Measurements from ENCODE around the gene KCNQ1. TPM values are rescaled to one million over a fixed set of nuclear protein-coding genes. Genes with fewer than 3 reads are reported as not detected.

Gene KCNQ1
- total and polyA plus RNA-seq, 7 experiments from 2014 or later = 14.7 to 46.4 (median 36.9) TPM

- Histone ChIP-seq H3K27me3 (ENCODE audit: control insufficient read depth in 2 of 2, insufficient read depth in 2 of 2, low read length in 2 of 2) (no peaks in the 10 kb centered on the region), H3K9me3 (ENCODE audit: control insufficient read depth in 2 of 3, low read length in 3 of 3) (peaks cover 0 to 10% (median 0%) of the 10 kb centered on the region in 3 experiments), H3K27ac (ENCODE audit: low read depth, low read length) (no peak overlapping the region), H3K36me3 (ENCODE audit: control insufficient read depth in 2 of 3, insufficient read depth in 3 of 3, low read length in 3 of 3) (no peaks in the 10 kb centered on the region), H3K4me3 (ENCODE audit: low read length) (no peak overlapping the region), H3K4me1 (ENCODE audit: control insufficient read depth in 2 of 2, insufficient read depth in 2 of 2, low read length in 2 of 2) (no peaks in the 10 kb centered on the region)
- H3K4me3 Mint-ChIP-seq = no peak overlapping the region
- H3K4me1 Mint-ChIP-seq = no peaks in the 10 kb centered on the region
- CTCF ChIA-PET = interaction anchor here (0.6 to 1.7 kb wide), 4 partner anchors 9 to 561 kb away, joined by 3 to 7 read pairs (median 4); no protein-coding TSS in a partner anchor
- peaks cover 0 to 25% (median 1%) of the 10 kb centered on the region in 5 donors for H3K27me3 Mint-ChIP-seq
- intact Hi-C loops (cut with micrococcal nuclease) = no loop called here
- no peak overlapping the region for H3K27ac Mint-ChIP-seq
- H3K9me3 Mint-ChIP-seq = peaks cover 0 to 30% (median 11%) of the 10 kb centered on the region in 11 donors
- no peak for DNase-seq
- ATAC-seq = no peak
- peaks cover 0 to 10% (median 1%) of the 10 kb centered on the region in 5 donors for H3K36me3 Mint-ChIP-seq
- POLR2A ChIA-PET = no interaction called here
These were observed 432.7 kb downstream of the KCNQ1 start for GRCh38 chr11:2877474-2877873.

DNA sequence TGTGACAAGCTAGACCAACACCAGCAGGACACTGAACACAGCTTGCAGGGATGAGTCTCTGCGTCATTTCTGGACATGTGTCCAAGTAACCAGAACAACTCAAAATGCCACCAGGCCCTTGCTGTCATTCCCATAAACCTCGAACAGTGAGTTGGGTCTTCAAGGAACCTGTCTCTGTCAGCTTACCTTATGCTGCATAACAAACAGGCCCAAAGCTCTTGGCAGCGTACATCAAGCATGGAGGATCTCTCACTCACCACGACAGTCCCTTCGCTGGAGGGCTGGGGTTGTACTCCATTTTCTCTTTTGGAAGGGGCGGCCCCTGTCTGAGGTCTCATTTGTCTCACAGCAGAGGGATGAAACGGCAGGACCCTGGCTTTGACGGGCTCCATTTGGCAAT, 434.0 kb downstream of the KCNQ1 start:
- no peak overlapping the region for H3K4me3 ChIP-seq (ENCODE audit: low read length)
- no peaks in the 10 kb centered on the region for H3K27me3 ChIP-seq (ENCODE audit: control insufficient read depth in 2 of 2, insufficient read depth in 2 of 2, low read length in 2 of 2)
- intact Hi-C loops (cut with micrococcal nuclease) = no loop called here
- H3K27ac ChIP-seq (ENCODE audit: low read depth, low read length) = no peak overlapping the region
- ATAC-seq (no peak), DNase-seq (no peak)
- peaks cover 0 to 10% (median 1%) of the 10 kb centered on the region in 5 donors for H3K36me3 Mint-ChIP-seq
- ChIA-PET CTCF (interaction anchor here (1.7 kb wide), 2 partner anchors 9 to 346 kb away, joined by 6 to 7 read pairs; no protein-coding TSS in a partner anchor), POLR2A (no interaction called here)
- H3K27me3 Mint-ChIP-seq = peaks cover 0 to 34% (median 10%) of the 10 kb centered on the region in 5 donors
- peaks cover 0 to 30% (median 11%) of the 10 kb centered on the region in 11 donors for H3K9me3 Mint-ChIP-seq
- H3K27ac Mint-ChIP-seq = no peak overlapping the region
- H3K4me1 Mint-ChIP-seq = peaks cover 0 to 6% (median 2%) of the 10 kb centered on the region in 7 donors
- H3K36me3 ChIP-seq (ENCODE audit: control insufficient read depth in 2 of 3, insufficient read depth in 3 of 3, low read length in 3 of 3) = no peaks in the 10 kb centered on the region
- H3K4me1 ChIP-seq (ENCODE audit: control insufficient read depth in 2 of 2, insufficient read depth in 2 of 2, low read length in 2 of 2) = no peaks in the 10 kb centered on the region
- no peak overlapping the region for H3K4me3 Mint-ChIP-seq
- H3K9me3 ChIP-seq (ENCODE audit: control insufficient read depth in 2 of 3, low read length in 3 of 3) = peaks cover 0 to 10% (median 0%) of the 10 kb centered on the region in 3 experiments

DNA sequence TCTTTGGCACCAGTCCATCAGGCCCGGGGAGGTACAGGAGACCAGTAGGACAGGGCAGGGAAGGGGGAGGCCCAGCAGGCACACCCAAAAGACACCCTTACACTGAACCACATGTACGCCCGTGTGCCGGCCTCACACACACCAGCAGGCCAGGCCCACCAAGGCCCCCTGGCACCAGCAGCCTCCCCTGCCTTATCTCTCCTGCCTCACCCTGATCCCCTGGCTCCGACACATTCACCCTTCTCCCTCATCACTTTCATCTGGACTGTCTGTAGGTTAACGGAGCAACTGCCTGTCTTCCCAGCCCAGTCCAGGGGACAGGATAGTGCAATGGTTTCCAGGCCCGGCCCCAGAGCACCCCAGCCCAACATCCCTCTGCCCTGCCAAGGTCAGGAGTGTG, 435.8 kb downstream of the KCNQ1 start:
- Histone ChIP-seq H3K4me1 (ENCODE audit: control insufficient read depth in 2 of 2, insufficient read depth in 2 of 2, low read length in 2 of 2) (no peaks in the 10 kb centered on the region), H3K27me3 (ENCODE audit: control insufficient read depth in 2 of 2, insufficient read depth in 2 of 2, low read length in 2 of 2) (no peaks in the 10 kb centered on the region), H3K4me3 (ENCODE audit: low read length) (no peak overlapping the region), H3K9me3 (ENCODE audit: control insufficient read depth in 2 of 3, low read length in 3 of 3) (no peaks in the 10 kb centered on the region), H3K36me3 (ENCODE audit: control insufficient read depth in 2 of 3, insufficient read depth in 3 of 3, low read length in 3 of 3) (peaks cover 0 to 5% (median 0%) of the 10 kb centered on the region in 3 experiments), H3K27ac (ENCODE audit: low read depth, low read length) (no peak overlapping the region)
- H3K36me3 Mint-ChIP-seq = peaks cover 0 to 3% (median 0%) of the 10 kb centered on the region in 5 donors
- no peak overlapping the region for H3K4me3 Mint-ChIP-seq
- H3K9me3 Mint-ChIP-seq = peaks cover 0 to 16% (median 3%) of the 10 kb centered on the region in 11 donors
- POLR2A ChIA-PET = no interaction called here
- H3K4me1 Mint-ChIP-seq = peaks cover 0 to 6% (median 4%) of the 10 kb centered on the region in 7 donors
- intact Hi-C loops (cut with micrococcal nuclease) = loop anchor here in 1 of 2 donors (10.0 kb wide), 1 partner anchor 544 kb away; no protein-coding TSS in a partner anchor
- CTCF ChIA-PET = interaction anchor here (1.4 to 1.9 kb wide), 2 partner anchors 11 to 12 kb away, joined by 3 to 5 read pairs; no protein-coding TSS in a partner anchor
- ATAC-seq (no peak), DNase-seq (no peak)
- H3K27me3 Mint-ChIP-seq = peaks cover 0 to 36% (median 0%) of the 10 kb centered on the region in 5 donors
- no peak overlapping the region for H3K27ac Mint-ChIP-seq

GRCh38 chr11:2881076-2881980, 436.5 kb downstream of the KCNQ1 start:
- Histone ChIP-seq H3K27me3 (ENCODE audit: control insufficient read depth in 2 of 2, insufficient read depth in 2 of 2, low read length in 2 of 2) (no peaks in the 10 kb centered on the region), H3K36me3 (ENCODE audit: control insufficient read depth in 2 of 3, insufficient read depth in 3 of 3, low read length in 3 of 3) (peaks cover 0 to 5% (median 0%) of the 10 kb centered on the region in 3 experiments), H3K27ac (ENCODE audit: low read depth, low read length) (no peak overlapping the region), H3K4me1 (ENCODE audit: control insufficient read depth in 2 of 2, insufficient read depth in 2 of 2, low read length in 2 of 2) (no peaks in the 10 kb centered on the region), H3K9me3 (ENCODE audit: control insufficient read depth in 2 of 3, low read length in 3 of 3) (no peaks in the 10 kb centered on the region), H3K4me3 (ENCODE audit: low read length) (no peak overlapping the region)
- peaks cover 0 to 1% (median 0%) of the 10 kb centered on the region in 5 donors for H3K36me3 Mint-ChIP-seq
- peaks cover 0 to 6% (median 4%) of the 10 kb centered on the region in 7 donors for H3K4me1 Mint-ChIP-seq
- H3K27ac Mint-ChIP-seq = no peak overlapping the region
- ChIA-PET CTCF (interaction anchor here (1.4 to 1.9 kb wide), 2 partner anchors 10 to 11 kb away, joined by 3 to 5 read pairs; no protein-coding TSS in a partner anchor), POLR2A (interaction anchor here (0.8 kb wide), 1 partner anchor 10 kb away, joined by 3 read pairs; no protein-coding TSS in a partner anchor)
- H3K4me3 Mint-ChIP-seq = peak overlapping the region in 1 of 10 donors; percentile 38
- H3K27me3 Mint-ChIP-seq = peaks cover 0 to 36% (median 0%) of the 10 kb centered on the region in 5 donors
- DNase-seq (no peak), ATAC-seq (no peak)
- intact Hi-C loops (cut with micrococcal nuclease) = loop anchor here in 1 of 2 donors (10.0 kb wide), 1 partner anchor 543 kb away; no protein-coding TSS in a partner anchor
- peaks cover 0 to 9% (median 0%) of the 10 kb centered on the region in 11 donors for H3K9me3 Mint-ChIP-seq

GRCh38 chr11:2881981-2882375, 437.2 kb downstream of the KCNQ1 start:
- Histone ChIP-seq H3K4me3 (ENCODE audit: low read length) (no peak overlapping the region), H3K4me1 (ENCODE audit: control insufficient read depth in 2 of 2, insufficient read depth in 2 of 2, low read length in 2 of 2) (no peaks in the 10 kb centered on the region), H3K27me3 (ENCODE audit: control insufficient read depth in 2 of 2, insufficient read depth in 2 of 2, low read length in 2 of 2) (no peaks in the 10 kb centered on the region), H3K36me3 (ENCODE audit: control insufficient read depth in 2 of 3, insufficient read depth in 3 of 3, low read length in 3 of 3) (peaks cover 0 to 5% (median 0%) of the 10 kb centered on the region in 3 experiments), H3K9me3 (ENCODE audit: control insufficient read depth in 2 of 3, low read length in 3 of 3) (no peaks in the 10 kb centered on the region), H3K27ac (ENCODE audit: low read depth, low read length) (no peak overlapping the region)
- Mint-ChIP-seq H3K27ac (peak overlapping the region in 1 of 9 donors; percentile 41), H3K4me3 (no peak overlapping the region), H3K4me1 (peaks cover 0 to 12% (median 7%) of the 10 kb centered on the region in 7 donors), H3K36me3 (peaks cover 0 to 1% (median 0%) of the 10 kb centered on the region in 5 donors), H3K27me3 (peaks cover 0 to 40% (median 0%) of the 10 kb centered on the region in 5 donors), H3K9me3 (peaks cover 0 to 5% (median 0%) of the 10 kb centered on the region in 11 donors)
- ATAC-seq (no peak), DNase-seq (no peak)
- CTCF ChIA-PET = interaction anchor here (1.4 to 1.9 kb wide), 2 partner anchors 9 to 11 kb away, joined by 3 to 5 read pairs; no protein-coding TSS in a partner anchor
- intact Hi-C loops (cut with micrococcal nuclease) = loop anchor here in 1 of 2 donors (10.0 kb wide), 1 partner anchor 543 kb away; no protein-coding TSS in a partner anchor
- POLR2A ChIA-PET = interaction anchor here (0.8 kb wide), 1 partner anchor 9 kb away, joined by 3 read pairs; no protein-coding TSS in a partner anchor

DNA sequence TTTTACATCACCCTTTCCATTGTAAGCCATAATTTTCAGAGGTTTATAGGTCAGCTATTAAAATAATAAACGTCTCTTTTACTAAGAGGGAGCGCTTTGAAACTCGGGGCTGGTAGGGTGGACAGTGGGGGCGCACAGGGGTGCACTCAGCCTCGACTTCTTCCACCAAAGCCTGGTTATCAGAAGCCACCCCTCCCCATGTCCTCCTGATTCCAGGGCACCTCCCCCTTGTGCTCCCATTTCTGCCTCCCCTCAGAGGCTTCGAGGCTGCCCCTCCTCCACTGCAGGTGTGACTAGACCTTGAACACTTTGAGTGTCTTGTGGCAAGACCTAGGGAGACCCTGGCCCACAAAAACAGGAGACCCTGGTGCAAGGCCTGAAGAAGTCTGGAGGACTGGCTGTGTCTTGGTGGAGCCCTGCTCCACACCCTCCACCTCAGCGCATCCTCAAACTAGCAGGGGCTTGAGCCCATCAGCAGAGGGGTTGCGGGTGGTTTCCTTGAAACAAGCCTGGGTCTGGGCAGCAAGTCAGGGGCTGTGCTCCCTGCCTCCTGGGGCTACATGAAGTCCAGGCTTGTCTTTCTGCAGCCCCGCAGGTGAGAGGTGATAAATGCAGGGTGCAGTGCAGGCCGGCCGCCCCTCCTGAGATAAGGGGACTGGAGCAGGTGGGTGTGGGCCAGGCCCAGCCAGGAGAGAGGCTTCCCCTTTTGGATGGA, 437.7 kb downstream of the KCNQ1 start:
- peak overlapping the region in 7 of 10 donors; percentile 35 to 81 (median 68) for H3K4me3 Mint-ChIP-seq
- no peaks in the 10 kb centered on the region for H3K27me3 ChIP-seq (ENCODE audit: control insufficient read depth in 2 of 2, insufficient read depth in 2 of 2, low read length in 2 of 2)
- DNase-seq = no peak
- no peaks in the 10 kb centered on the region for H3K9me3 ChIP-seq (ENCODE audit: control insufficient read depth in 2 of 3, low read length in 3 of 3)
- ChIA-PET CTCF (no interaction called here), POLR2A (no interaction called here)
- no peak for ATAC-seq
- no peak overlapping the region for H3K27ac ChIP-seq (ENCODE audit: low read depth, low read length)
- intact Hi-C loops (cut with micrococcal nuclease) = loop anchor here in 1 of 2 donors (10.0 kb wide), 1 partner anchor 542 kb away; no protein-coding TSS in a partner anchor
- no peak overlapping the region for H3K4me3 ChIP-seq (ENCODE audit: low read length)
- H3K27ac Mint-ChIP-seq = peak overlapping the region in 3 of 9 donors; percentile 3 to 41 (median 38)
- H3K27me3 Mint-ChIP-seq = peaks cover 0 to 45% (median 0%) of the 10 kb centered on the region in 5 donors
- no peaks in the 10 kb centered on the region for H3K4me1 ChIP-seq (ENCODE audit: control insufficient read depth in 2 of 2, insufficient read depth in 2 of 2, low read length in 2 of 2)
- H3K36me3 Mint-ChIP-seq = peaks cover 0 to under 1% (median 0%) of the 10 kb centered on the region in 5 donors
- H3K9me3 Mint-ChIP-seq = peaks cover 0 to 1% (median 0%) of the 10 kb centered on the region in 11 donors
- peaks cover 0 to 17% (median 12%) of the 10 kb centered on the region in 7 donors for H3K4me1 Mint-ChIP-seq
- H3K36me3 ChIP-seq (ENCODE audit: control insufficient read depth in 2 of 3, insufficient read depth in 3 of 3, low read length in 3 of 3) = peaks cover 0 to 5% (median 0%) of the 10 kb centered on the region in 3 experiments

Measured in naive thymus-derived CD4-positive, alpha-beta T cell (primary cell).